Epidermal melanocyte (primary cell): ENCODE results near the gene NDN.

Source experiments
- DNase-seq: peaks from one replicate; pipeline ENCODE4 v3.0.0; 2011; ENCODE audit warnings: low spot score; ENCODE audit not compliant: insufficient read length

The NDN gene

GRCh38 chr15:23642413-23643044, 44.6 kb downstream of the NDN start:
- peak; percentile 70 for DNase-seq
